HG03342 (cell line): Measurements from ENCODE around the gene TNS3.

ENCODE experiments used
- ATAC-seq: cut with Tn5 transposase; IDR thresholded peaks from one replicate; pipeline ENCODE4 v1.9.1; 2021; ENCODE audit warnings: mild to moderate bottlenecking, moderate library complexity; ENCODE audit not compliant: unreplicated experiment

Gene TNS3

DNA sequence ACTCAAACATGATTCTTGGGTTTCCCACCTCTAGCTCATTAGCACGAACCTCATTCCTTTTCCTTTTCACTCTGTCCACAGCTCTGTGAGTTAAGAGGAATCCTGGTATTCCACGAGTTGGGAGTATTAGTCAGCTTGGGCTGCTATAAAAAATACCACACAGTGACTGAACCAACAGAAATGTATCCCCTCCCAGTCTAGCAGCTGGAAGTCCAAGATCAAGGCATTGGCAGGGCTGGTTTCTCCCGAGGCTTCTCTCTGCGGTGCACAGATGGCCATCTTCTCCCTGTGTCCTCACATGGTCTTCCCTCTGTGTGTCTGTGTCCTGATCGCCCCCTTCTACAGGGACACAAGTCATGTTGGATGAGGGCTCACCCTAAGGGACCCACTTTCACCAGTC lies 261.6 kb downstream of the TNS3 start:
- no peak for ATAC-seq

DNA sequence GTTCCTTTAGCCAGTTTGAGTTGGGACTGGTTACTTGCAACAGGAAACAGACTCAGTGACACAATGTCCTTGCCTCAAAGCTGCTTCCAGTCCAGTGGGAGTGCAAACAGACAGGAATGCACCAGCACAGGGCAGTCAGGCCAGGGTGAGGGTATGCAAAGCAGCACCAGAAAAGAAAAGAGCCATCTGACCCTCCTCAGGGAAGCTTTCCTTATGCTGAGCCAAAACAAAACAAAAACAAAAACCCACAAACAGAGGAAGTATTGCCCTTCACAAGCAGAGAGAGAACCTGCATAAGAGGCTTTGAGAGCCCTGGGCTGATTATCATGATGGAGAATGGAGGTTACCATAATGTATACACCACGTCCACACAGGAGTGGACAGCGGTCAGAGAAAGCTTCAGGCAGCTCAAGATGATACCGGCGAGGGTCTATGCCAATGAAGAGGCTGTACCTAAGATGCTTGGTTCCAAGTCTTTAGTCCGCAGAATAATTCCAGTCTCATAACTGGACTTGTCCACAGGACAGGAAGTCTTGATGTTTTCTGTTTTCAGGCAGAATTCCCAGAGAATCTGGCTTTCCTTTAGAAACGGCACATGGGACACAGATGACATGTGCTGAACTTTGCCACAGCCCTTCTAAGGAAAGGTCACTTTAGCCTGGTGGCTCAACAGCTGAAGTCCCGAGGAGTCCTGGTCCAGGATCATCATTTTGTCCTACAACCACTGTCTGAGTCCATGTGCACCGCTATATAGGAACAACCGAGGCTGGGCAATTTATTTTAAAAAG lies 263.3 kb downstream of the TNS3 start:
- peak; percentile 84 for ATAC-seq

DNA sequence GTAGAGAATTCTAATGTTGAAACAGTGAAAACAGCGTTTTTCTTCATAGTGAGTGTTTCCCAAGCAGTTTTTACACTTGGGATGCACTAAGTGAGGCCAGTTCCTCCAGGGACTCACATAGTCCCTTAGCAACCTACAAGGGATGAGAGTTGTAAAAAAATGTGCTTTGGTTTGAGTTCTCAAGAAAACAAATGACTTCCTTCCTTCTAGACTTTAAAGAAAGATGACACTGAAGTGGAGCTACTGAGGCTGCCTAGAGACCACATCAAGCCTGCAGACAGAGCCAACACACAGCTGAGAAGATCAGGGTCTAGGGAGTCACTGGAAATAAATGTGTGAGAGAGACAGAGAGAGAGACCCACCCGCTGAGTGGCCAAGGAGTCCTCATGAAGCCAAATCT lies 264.4 kb downstream of the TNS3 start:
- no peak for ATAC-seq

DNA sequence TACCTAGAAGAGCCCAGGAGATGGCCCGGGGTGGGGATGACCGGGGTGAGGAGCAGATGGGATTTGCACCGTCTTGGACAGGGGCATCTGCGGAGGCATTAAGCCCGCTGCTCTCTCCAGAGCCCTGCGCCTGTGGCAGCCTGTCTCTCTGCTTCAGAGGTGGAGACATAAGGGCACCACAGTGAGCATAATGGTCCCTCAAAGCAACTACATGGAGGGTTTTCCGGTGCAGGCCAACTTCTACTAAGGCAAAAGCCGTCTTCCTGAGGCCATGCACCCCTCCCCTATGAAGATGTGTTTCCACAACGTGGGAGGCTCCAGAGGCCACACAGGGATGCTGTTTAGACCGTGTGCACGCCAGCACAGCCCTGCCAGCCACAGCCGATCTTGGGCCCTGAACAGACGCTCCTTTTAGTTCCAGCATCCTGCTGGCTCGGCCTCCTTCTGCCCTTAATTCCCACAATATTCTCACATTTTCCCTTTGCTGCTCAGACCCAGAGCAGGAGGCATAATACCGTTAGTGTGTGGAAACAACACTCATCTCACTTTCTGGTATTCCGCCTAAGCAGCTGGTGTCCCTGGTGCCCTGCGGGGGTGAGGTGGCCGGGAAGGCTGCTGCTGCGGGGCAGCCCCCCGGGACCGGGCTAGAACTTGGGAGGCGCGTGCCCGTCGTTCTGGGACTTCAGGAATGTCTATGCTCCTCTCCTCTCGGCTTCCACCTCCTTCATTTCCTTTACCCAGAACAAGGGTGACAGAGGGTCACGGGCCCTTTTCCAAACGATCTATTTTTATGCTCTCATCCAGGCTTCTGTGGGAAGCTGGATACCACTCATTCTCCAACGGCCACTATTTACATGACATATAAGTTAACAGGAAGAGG lies 266.9 kb downstream of the TNS3 start:
- ATAC-seq = no peak

DNA sequence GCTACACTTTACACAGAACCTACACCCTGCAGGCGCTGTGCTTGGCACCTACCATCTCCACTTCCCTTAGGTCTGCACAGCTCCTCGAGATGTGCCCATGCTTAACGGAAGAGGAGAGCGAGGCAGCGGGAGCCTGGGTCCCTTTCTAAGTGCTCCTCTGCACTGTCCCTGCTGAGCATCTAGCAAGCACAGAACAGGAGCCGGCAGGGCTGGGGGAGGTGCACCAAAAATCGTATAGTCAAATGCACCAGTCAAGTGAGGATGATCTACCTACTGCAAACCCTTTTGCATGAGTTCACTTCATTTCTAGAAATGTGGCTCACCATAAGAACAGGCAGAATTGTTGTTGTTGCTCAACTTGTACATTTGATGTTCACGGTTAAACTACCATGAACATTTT lies 267.7 kb downstream of the TNS3 start:
- ATAC-seq = no peak

DNA sequence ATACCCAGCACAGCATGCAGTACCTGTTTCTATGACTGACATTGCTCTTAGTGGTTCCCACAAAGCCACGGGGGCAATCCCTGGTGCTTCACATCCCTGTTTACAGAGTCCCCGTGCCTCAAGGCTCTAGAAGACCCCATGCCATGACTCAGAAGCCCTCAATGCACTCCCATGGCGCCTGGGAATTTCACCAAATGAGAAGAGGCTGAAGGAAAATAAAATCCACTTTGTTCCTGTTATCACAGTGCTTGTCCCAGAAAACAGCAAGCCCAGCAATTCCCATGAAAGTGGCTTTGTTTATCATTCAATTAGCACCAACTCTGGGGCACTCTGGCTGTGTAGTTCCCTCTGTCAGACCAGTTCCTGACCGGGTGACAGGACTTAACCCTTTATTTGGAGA lies 268.3 kb downstream of the TNS3 start:
- no peak for ATAC-seq

DNA sequence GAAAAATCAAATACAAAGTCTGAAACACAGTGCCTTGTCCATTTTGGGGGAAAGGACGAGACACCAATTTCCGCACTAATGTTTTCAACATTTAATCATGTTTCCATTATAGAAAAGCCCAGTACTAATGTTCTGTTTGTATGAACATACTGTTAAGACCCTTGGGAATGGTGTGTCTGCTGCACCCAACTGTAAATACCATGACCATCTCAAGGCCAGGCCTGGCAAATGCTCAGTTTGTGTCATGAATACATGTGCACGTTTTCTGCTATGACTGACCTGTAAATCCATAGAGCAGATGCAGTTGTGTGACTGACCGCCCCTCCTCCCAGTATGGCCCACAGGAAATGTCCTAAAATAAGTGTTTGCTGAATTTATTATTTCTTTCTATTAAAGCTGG lies 270.0 kb downstream of the TNS3 start:
- ATAC-seq = no peak

DNA sequence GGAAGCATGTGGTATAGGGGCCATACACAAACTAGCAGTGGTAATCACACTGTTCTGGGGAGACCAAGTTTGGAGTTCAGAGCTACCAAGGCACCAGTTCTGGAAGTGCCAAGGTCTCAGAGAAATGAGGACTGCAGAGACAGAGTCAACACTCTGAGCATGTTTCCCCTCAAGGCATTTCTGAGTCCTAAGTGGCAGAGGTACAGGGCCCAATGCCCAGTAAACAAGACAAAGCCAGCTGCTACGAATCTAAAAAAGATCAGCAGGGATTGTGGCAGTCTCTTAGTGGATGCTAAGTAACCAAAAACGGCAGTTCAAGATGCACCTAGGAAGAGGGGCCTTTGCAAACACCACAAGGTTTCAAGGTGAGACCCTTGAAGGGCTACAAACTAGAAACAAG lies 271.9 kb downstream of the TNS3 start:
- ATAC-seq = no peak

DNA sequence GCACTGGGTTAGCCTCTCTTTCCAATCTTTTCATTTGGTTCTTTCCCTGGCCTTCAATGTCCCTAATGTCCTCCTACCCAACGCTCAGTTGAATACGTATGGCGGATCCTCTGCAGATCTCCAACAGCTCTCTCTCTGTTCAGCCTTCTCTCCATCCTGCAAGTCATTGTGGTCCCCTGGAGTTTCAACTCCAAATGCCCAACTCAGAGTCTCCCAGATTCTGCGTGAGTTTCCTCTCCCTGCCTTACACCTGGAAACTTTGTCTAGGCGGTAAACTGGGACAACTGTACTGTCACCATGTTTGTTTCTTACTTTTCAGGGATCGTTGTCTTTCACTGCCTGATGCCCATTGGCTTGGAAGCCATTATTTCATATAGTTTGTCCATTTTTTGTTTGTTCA lies 273.1 kb downstream of the TNS3 start:
- no peak for ATAC-seq

DNA sequence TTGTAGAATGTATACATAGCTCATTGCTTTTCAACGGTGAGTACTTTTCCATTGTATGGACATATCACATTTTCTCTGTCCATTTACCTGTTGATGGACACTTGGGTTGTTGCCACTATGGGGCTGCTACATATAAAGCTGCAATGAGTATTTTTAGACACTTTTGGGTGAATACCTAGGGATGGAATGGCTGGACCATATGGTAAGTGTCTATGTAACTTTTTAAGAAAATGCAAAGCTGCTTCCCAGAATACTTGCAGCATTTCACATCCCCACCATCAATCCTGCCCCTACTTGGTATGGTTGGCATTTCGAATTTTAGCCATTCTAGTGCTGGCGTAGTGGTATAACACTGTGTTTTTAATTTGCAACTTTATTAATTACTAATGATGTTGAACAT lies 274.6 kb downstream of the TNS3 start:
- ATAC-seq = no peak

DNA sequence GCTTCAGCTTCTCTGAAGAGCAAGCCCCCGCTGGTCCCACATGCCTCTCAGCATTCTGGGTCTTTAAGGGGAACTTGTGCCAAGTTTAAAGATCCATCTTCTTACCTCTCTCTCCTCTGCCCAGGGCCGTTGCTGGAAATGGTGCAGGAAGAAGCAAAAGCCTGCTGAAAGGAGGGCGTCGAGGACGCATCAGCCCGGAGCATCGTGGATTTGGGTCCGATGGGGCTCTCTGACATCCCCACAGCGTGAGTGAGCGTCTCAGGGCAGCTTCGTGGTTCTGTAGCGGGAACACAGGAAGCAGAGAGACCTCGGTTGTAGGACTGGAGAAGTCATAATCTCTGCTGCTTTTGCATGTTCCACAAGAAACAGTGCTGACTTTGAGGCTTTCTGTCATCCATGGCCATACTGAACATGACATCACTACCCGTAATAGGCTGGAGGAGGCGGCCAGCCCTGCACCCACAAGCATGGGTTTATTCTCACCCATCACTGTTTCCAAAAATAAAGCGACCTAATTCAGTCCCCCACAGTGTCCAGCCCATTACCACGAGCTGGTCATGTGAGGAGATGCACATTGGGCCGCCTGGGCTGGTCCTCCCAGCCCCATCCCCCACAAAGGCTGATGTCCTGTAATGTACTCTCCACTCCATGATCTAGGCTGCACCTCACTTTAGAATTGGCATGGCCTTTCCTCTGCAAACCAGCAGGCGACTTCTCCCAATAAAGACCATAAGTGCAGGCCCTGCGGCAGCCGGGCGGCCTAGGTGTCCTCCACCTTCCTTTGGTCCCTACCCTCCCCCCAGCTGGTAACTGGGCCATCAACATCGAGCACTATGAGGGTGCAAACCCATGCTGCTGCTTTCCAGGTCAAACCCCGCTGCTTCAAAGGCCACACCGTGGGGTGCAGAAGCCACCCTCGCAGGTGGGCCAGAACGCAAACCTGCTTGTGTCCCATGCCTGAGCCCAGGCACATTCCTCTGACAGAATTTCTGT lies 276.9 kb downstream of the TNS3 start:
- no peak for ATAC-seq

DNA sequence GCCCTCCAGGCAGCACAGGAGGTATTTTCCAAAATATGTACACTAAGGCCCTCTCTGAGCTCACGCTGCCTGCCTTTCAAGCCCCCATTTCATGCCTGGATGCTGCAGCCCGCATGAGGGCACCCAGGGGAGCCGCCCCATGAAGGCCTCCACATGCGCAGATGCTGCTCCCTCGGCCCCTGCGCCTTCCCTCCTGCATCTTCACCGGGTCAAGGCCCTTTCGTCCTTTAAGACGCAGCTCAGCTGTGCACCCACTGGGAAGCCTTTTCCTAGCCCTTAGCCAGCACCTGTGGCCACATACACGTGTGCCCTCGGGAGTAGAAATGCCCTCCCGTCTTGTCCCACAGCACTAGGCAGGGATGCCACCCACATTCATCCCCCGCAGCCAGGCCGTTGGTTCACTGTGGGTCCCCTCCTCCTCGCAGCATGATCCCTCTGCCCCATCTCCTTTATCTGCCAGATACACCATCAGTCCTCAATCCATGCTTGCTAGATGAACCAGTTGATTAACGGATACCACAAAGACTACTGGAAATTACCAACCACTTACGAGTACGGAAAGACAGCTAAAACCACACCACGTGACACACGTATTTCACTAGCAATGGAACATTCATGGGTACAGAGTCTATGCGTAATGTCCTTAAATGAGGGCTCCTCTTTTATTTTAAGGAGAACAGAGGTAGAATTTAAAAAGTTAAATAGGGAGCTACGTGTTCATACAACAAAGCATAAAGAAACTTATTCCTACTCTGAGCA lies 278.0 kb downstream of the TNS3 start:
- no peak for ATAC-seq

DNA sequence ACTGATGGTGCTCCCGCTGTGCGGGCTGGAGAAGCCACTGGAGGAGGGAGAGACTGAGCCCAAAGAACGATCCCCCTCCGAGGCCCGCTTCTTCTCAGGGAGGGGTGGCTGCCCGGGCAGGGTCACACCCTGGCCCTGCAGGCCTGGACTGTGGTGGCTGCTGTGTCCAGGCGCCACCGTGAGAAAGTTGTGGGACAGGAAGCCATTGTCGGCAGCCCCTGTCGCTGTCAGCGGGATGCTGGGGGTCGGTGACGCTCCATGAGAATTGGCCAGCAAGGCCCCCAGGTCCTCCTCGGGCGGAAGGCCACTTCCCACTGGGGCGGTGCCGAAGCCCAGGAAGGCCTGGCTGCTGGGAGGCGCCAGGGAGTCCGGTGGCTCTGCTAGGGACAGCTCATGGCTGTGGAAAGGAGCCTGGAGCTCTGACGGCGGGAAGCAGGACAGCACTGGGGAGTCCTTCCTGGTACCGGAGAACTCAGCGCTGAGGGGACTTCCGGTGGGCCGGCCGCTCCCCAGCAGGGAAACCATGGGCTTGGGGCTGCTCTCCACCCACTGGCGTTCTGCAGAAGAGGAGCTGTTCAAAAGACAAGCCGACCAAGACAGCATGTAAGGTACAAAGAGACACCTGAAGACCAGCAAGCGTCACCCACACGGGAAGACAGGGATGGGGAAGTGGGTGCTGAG lies 278.8 kb downstream of the TNS3 start:
- ATAC-seq = no peak

DNA sequence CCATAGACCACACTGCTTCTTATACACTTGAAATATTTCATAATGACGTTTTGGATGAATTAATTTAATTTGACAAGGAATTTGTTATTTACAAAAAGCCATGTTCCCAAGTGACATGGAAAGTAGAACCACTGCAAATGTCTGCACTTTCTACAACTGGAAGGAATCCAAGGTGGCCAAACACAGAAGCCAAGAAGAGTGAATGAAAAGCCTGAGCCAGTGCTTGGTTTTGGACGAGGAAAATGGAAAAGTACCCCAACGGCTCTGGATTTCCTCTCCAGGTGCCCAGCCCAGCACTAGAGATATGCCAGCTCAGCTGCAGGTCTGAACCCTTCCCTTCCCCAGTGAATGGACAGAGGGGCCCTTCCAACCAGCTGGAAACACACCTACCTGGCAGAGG lies 279.4 kb downstream of the TNS3 start:
- no peak for ATAC-seq

DNA sequence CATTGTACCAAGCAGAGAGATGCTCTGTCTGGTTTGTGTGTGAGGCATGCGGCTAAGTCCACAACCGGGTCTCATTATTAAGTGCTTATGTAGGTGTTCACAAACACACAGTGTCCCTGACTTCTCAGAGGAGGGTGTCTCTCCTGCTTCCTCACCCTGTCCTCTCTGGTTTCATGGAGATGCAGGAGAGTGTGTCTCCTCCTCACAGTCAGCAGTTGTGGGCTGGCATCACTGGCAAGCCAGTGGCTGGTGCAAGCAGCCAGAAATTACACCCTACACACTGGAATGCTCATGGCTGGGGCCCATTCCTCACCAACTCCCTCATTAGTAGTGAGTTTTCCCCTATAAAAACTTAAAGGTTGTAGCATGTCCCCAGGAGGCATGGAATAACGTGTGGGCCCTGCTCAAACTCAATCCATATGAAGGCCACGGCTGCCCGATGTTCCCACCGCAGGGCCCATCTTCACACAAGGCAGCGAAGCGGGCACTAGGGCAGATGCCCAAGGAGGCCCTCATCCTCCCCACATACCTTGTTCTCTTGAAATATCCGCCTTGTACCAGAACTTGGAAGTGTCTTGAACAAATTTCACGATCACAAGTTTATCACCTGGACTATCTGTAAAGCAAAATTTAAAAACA lies 280.1 kb downstream of the TNS3 start:
- no peak for ATAC-seq

DNA sequence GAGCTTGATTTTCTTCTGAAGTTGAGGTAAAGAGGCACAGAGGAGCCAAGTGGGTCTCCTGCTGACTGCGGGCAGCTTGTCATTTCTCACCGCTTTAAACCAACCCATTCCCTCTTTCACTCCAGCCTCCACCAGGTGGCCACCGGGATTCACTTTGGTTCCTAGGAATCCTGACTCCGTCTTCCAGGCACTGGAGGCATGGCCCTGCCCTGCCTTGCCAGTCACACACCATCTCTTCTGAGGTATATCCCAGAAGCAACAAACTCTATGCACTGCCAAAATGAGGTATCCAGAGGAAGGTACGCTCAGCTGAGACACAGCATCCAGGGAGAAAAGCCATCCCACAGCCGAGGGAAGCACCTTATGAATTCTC lies 280.8 kb downstream of the TNS3 start:
- ATAC-seq = no peak

DNA sequence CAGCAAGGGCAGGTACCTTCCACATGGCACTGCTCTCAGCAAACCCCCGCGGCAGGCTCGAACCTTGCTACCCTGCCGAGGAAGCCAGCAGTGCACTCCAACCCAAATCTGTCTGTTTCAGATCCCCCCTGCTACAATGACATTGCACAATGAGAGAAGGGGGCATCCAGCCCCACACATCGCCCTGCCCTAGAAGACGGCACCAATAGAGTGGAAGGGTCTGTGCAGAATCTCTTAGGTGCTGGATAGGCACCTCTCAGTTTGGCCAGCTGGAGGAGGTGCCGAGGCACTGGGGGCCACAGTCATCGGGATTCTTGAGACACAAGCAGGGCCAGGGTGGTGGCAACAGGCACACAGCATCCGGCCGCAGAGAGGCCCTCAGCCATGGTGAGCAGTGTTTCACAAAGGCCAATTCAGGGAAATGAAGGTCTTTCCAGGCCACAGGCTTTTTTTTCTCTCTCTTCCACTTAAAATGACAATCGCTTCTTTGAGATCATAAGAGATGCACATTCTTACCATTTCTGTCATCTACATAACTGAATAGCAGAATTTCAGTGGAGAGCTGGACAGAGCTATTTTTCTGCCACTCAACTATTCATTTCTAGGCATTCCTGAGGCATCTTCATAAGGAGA lies 281.3 kb downstream of the TNS3 start:
- no peak for ATAC-seq

DNA sequence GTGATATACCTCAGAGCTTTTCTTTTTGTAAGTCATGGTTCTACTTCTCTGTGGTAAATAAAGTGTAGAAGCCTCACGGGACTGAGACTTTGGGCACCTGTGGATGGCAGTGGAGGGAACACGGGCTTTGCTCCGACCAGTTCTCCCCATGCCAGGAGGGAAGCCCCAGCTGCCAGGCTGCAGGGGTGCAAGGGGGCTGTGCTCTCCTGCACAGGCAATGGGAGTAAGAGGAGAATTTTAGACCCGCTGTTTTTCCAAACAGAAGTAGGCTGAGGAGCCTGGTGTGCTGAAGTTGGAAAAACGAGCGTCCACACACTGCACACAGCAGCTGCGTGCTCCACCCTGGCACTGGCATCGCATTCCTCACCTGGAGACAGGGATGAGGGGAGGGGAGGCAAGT lies 282.4 kb downstream of the TNS3 start:
- no peak for ATAC-seq

DNA sequence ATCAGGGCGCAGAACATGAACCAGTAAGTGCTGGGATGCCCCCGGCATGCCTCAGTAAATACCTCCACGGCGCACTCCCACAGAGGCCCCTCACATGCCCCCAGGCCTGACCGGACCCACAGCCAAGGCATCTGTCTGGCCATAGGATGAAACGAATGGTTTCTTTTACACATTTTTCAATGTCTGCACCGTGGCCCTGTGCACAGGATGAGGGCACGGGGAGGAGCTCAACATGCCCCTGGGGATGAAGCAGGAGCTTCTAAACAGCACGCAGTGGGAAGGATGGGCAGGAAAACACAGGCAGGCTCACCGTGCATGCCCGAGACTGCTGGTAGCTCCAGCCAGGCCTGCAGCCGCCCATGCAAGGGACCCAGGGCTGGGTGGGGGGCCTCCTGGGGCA lies 283.3 kb downstream of the TNS3 start:
- no peak for ATAC-seq
